IMR-90 (cell line): ENCODE data around the gene OR51E1.

Source experiments
- CEBPB ChIP-seq: IDR thresholded peaks from 2 replicates; pipeline ENCODE4 v1.6.1; 2012; ENCODE audit warnings: low read depth, low read length, improper control_type of control experiment
- FOS ChIP-seq: fragments of 150-350 bp; IDR thresholded peaks from 2 replicates; pipeline ENCODE4 v1.6.1; 2016; ENCODE audit warnings: low read depth, low read length
- RAD21 ChIP-seq: IDR thresholded peaks from 2 replicates; pipeline ENCODE4 v1.6.1; 2012; ENCODE audit warnings: low read length, improper control_type of control experiment
- TF ChIP-seq, protein P1 (sequence below): conservative IDR thresholded peaks from 2 replicates; pipeline ENCODE4 v1.5.1; 2012; ENCODE audit warnings: mild to moderate bottlenecking, low read depth, low read length, improper control_type of control experiment

DNA sequence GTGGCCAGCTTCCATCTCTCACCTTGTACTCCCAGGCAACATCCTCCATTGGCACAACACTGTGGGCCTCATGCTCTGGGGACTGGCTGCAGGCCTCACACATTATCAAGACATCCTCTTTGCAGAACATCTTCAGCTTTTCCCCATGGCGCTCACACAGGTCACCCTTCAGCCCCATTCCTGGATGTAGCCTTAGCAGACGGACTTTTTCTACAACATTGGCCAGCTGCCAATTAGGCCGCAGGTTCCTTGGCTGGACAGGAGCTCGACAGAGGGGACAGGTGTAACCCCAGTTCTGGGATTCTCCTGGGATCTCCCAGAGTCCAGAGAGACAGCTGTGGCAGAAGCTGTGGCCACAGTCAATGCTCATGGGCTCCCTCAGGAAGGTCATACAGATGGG is 38.7 kb upstream of the OR51E1 start:
- TF ChIP-seq, protein P1, sequence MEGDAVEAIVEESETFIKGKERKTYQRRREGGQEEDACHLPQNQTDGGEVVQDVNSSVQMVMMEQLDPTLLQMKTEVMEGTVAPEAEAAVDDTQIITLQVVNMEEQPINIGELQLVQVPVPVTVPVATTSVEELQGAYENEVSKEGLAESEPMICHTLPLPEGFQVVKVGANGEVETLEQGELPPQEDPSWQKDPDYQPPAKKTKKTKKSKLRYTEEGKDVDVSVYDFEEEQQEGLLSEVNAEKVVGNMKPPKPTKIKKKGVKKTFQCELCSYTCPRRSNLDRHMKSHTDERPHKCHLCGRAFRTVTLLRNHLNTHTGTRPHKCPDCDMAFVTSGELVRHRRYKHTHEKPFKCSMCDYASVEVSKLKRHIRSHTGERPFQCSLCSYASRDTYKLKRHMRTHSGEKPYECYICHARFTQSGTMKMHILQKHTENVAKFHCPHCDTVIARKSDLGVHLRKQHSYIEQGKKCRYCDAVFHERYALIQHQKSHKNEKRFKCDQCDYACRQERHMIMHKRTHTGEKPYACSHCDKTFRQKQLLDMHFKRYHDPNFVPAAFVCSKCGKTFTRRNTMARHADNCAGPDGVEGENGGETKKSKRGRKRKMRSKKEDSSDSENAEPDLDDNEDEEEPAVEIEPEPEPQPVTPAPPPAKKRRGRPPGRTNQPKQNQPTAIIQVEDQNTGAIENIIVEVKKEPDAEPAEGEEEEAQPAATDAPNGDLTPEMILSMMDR = no peak
- TF ChIP-seq CEBPB (no peak), FOS (no peak), RAD21 (no peak)
